ENCODE measurements around the gene ELF2. TPM values are rescaled to one million over a fixed set of nuclear protein-coding genes. Genes with fewer than 3 reads are reported as not detected.

Gene ELF2
- 42.7 and 56.8 TPM in 2 replicates for total RNA-seq

DNA sequence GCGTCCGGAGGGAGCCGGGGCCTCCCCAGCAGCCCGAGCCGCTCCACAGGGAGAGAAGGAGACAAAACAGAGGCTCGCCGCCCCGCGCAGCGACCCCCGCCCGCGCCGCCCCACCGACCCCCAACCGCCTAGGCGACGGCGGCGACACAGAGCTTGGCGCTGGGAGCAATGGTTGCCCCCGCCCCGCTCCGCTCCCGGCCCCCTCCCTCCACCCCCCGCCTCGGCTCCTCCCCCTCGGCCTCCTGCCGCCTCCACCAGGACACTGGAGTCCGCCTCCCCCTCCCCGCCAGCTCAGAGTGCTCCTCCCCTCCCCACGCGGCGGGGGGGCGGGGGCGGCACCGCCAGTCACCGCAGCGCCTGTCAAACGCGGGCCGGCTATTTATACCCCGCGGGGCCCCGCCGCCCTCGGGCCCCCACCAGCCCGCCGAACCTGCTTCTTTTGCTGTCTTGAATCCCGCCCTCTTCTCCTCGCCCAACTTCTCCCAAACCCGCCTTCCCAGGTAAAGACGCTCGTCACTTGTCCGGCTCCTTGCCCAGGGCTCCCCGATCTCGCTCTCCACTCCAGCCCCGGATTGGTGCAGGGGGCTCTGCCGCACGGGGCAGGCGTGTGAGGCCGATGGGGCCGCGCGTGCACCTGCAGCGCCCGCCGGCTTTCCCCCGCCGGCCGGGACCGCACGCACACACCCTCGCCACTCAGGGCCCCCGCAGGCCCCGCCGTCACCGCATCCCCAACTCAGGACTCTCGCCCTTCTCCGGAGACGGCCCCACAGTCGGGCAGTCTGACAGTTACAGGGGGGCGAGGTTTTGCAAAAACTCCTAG, at the start of gene ELF2:
Gene ELF2 (minus strand): TSS at position 170 of the 820 bp plus-strand sequence. CDS start 39,517 bp downstream, outside the sequence.

DNA sequence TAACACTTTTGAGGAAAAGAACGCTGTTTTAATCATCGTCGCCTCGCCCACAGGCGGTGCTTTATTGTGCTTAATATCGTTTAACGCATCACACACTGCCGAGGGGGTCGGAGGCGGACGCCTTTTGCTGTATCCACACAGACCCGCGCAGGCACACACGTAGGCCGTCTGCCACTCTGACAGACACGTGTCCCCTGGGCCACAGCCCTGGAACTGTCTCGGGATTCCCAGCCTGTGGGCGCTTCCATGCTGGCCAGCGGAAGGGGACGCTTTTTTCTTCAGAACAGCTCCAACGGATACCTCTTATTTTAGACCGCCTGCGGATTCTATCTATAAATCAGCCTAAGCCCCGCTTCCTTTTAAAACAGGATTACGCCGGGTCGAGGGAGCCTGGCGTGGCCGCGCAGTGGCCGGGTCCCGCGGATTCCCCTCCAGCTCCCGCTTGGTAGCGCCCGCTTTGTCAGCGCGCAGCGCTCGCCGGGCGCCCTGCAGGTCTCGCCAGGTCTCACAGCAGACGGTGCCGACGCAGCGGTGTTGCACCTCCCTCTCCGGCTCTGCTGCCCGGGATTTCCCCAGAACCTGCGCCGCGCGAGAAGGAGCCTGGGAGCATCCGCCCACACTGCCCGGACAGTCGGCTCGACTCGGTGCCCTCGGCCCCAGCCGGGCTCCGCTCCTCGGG, 161.6 kb downstream of the ELF2 start, which contains the start of gene NOCT:
Gene NOCT (plus strand): TSS at position 513 of the 679 bp plus-strand sequence. CDS start 201 bp downstream, outside the sequence.

Small RNA genes lying within 50 kb of the gene (small RNA-seq; reads per million reads assigned to genes)
- gene RF00017 (not detected), gene RF00019 (not detected), gene RN7SL382P (not detected), gene RNU6-531P (not detected)

Other genes starting within 250 kb of the ELF2 start
- gene NOCT, start 161.4 kb downstream of the ELF2 start, total RNA-seq, result 32.3 and 37.2 TPM in 2 replicates
- 14.9 and 58.0 TPM in 2 replicates for gene MGARP, start 103.0 kb upstream of the ELF2 start, total RNA-seq
- gene NAA15, start 124.3 kb upstream of the ELF2 start, total RNA-seq, result 28.1 and 38.5 TPM in 2 replicates
- 11.9 and 13.0 TPM in 2 replicates for gene NDUFC1, start 125.3 kb upstream of the ELF2 start, total RNA-seq

All from hair follicle dermal papilla cell (primary cell).